DMS153 (cell line): ENCODE results near the gene LZIC.

Experiments
- DNase-seq: peaks from one replicate; lab custom pipeline; 2025; lab: John Stamatoyannopoulos, UW

Gene LZIC

GRCh38 chr1:9910423-9911178 lies 32.6 kb downstream of the LZIC start:
- peak; percentile 99 for DNase-seq

- DNase-seq: no peak
Measured at GRCh38 chr1:9910076-9910422, 33.1 kb downstream of the LZIC start, which contains the start of gene CTNNBIP1. Gene CTNNBIP1 (minus strand): TSS chr1:9910269. CDS start chr1:9872064, 38,205 bp downstream.

- DNase-seq: no peak
Measured at GRCh38 chr1:9909234-9910046, 33.8 kb downstream of the LZIC start.

- no peak for DNase-seq
Measured at GRCh38 chr1:9908871-9909233, 34.3 kb downstream of the LZIC start.

GRCh38 chr1:9907441-9907840 lies 35.8 kb downstream of the LZIC start:
- no peak for DNase-seq

- no peak for DNase-seq
Measured at GRCh38 chr1:9906466-9906865, 36.7 kb downstream of the LZIC start.

- DNase-seq: no peak
Measured at GRCh38 chr1:9905010-9905409, 38.2 kb downstream of the LZIC start.

GRCh38 chr1:9904596-9904995 lies 38.6 kb downstream of the LZIC start:
- DNase-seq: no peak

GRCh38 chr1:9903801-9904527 lies 39.2 kb downstream of the LZIC start:
- no peak for DNase-seq

GRCh38 chr1:9902060-9902452 lies 41.1 kb downstream of the LZIC start:
- DNase-seq: no peak

GRCh38 chr1:9901148-9902059 lies 41.8 kb downstream of the LZIC start:
- no peak for DNase-seq

- DNase-seq: peak; percentile 96
Measured at GRCh38 chr1:9900142-9901043, 42.8 kb downstream of the LZIC start.

- no peak for DNase-seq
Measured at GRCh38 chr1:9894115-9894514, 49.1 kb downstream of the LZIC start.

- DNase-seq: no peak
Measured at GRCh38 chr1:9892563-9893528, 50.3 kb downstream of the LZIC start.

- no peak for DNase-seq
Measured at GRCh38 chr1:9891207-9891606, 52.0 kb downstream of the LZIC start.

- DNase-seq: peak; percentile 38
Measured at GRCh38 chr1:9890224-9890731, 52.9 kb downstream of the LZIC start.

GRCh38 chr1:9889411-9889810 lies 53.8 kb downstream of the LZIC start:
- DNase-seq: no peak

GRCh38 chr1:9888886-9889285 lies 54.3 kb downstream of the LZIC start:
- no peak for DNase-seq

GRCh38 chr1:9887070-9887469 lies 56.1 kb downstream of the LZIC start:
- no peak for DNase-seq
